A673 (cell line): ENCODE data around the gene PRPF6. TPM values are rescaled to one million over a fixed set of nuclear protein-coding genes. Genes with fewer than 3 reads are reported as not detected.

Experiments used
- BruUV-seq: library from RNA; stranded (reverse); fragments of 400-500 nt; replicated peaks from 2 replicates; lab custom pipeline; 2021; lab: Mats Ljungman, UMichigan
- CTCF ChIA-PET: fragments of 300-600 bp; sonication (Branson Sonifier 250); formaldehyde crosslinking; loops from one replicate; lab custom pipeline; 2022; ENCODE audit warnings: antibody characterized with exemption; lab: Charles Lee
- POLR2A ChIA-PET: fragments of 300-600 bp; sonication (Branson Sonifier 250); formaldehyde crosslinking; loops from one replicate; lab custom pipeline; 2022; ENCODE audit warnings: antibody characterized with exemption; ENCODE audit not compliant: low non-redundant PET; lab: Charles Lee
- DNase-seq: peaks from one replicate; pipeline ENCODE4 v3.0.0-alpha.2; 2015; ENCODE audit warnings: low spot score
- H3K27ac ChIP-seq: fragments of 200-600 bp; sonication (generic); 2 replicates; pipeline ENCODE4 v1.5.1; 2016; ENCODE audit warnings: mixed run types, low read depth, mild to moderate bottlenecking, mixed read lengths, antibody characterized with exemption, low read length; ENCODE audit not compliant: poor library complexity, severe bottlenecking
- H3K27me3 ChIP-seq: fragments of 200-600 bp; sonication (generic); replicated peaks from 2 replicates; pipeline ENCODE4 v1.6.1; 2017; ENCODE audit warnings: mixed run types, low read depth, mild to moderate bottlenecking, mixed read lengths, antibody characterized with exemption, low read length; ENCODE audit not compliant: insufficient read depth, poor library complexity
- H3K36me3 ChIP-seq: fragments of 200-600 bp; sonication (generic); 2 replicates; pipeline ENCODE4 v1.6.1; 2016; ENCODE audit warnings: mixed run types, mild to moderate bottlenecking, mixed read lengths, antibody characterized with exemption, low read length; ENCODE audit not compliant: insufficient read depth, poor library complexity, severe bottlenecking
- H3K4me1 ChIP-seq: fragments of 200-600 bp; sonication (generic); 2 replicates; pipeline ENCODE4 v1.6.1; 2017; ENCODE audit warnings: mixed run types, mild to moderate bottlenecking, mixed read lengths, antibody characterized with exemption, low read length; ENCODE audit not compliant: insufficient read depth, poor library complexity, severe bottlenecking
- H3K4me3 ChIP-seq: fragments of 200-600 bp; sonication (generic); 2 replicates; pipeline ENCODE4 v1.5.1; 2016; ENCODE audit warnings: low read depth, mixed run types, mild to moderate bottlenecking, mixed read lengths, low read length; ENCODE audit not compliant: poor library complexity, severe bottlenecking
- H3K9me3 ChIP-seq: fragments of 200-600 bp; sonication (generic); 2 replicates; pipeline ENCODE4 v1.6.1; 2016; ENCODE audit warnings: mixed run types, low read depth, mild to moderate bottlenecking, mixed read lengths, antibody characterized with exemption, low read length; ENCODE audit not compliant: poor library complexity, severe bottlenecking
- CTCF ChIP-seq: fragments of 300-800, 200-600 bp; sonication (generic); conservative IDR thresholded peaks from 2 replicates; pipeline ENCODE4 v1.5.1; 2017; ENCODE audit warnings: low read depth, mild to moderate bottlenecking, antibody characterized with exemption, low read length, moderate library complexity, mixed read lengths
- EZH2 ChIP-seq: fragments of 200-600 bp; sonication (generic); IDR thresholded peaks from 2 replicates; pipeline ENCODE4 v1.6.1; 2017; ENCODE audit warnings: borderline replicate concordance, low read depth, mild to moderate bottlenecking, mixed read lengths, antibody characterized with exemption, low read length; ENCODE audit not compliant: poor library complexity, severe bottlenecking
- intact Hi-C: fragments of 100-400 bp; cut with micrococcal nuclease; formaldehyde crosslinking; loops from one replicate; pipeline ENCODE4 v1.10.0; 2022; ENCODE audit not compliant: unreplicated experiment
- total RNA-seq: library from RNA; stranded (reverse); gene quantifications from 2 replicates; pipeline ENCODE4 v1.2.3, GENCODE V29; 2021

The PRPF6 gene
- total RNA-seq, 1 experiment from 2014 or later: 86.3 TPM

- H3K36me3 ChIP-seq: peaks cover 6% of the 10 kb centered on the region
- H3K9me3 ChIP-seq: no peaks in the 10 kb centered on the region
- no peak for DNase-seq
- CTCF ChIA-PET: interaction anchor here (0.7 kb wide), 1 partner anchor 516 kb away, joined by 6 read pairs; no protein-coding TSS in a partner anchor
- POLR2A ChIA-PET: no interaction called here
- intact Hi-C loops: no loop called here
- no peak overlapping the region for H3K27ac ChIP-seq
- H3K4me3 ChIP-seq: no peak overlapping the region
- no TSS peak for BruUV-seq
- TF ChIP-seq CTCF: no peak
- TF ChIP-seq EZH2: no peak
- H3K27me3 ChIP-seq: no peaks in the 10 kb centered on the region
- no peaks in the 10 kb centered on the region for H3K4me1 ChIP-seq
Observed at GRCh38 chr20:64070244-64070993, 89.5 kb downstream of the PRPF6 start.

DNA sequence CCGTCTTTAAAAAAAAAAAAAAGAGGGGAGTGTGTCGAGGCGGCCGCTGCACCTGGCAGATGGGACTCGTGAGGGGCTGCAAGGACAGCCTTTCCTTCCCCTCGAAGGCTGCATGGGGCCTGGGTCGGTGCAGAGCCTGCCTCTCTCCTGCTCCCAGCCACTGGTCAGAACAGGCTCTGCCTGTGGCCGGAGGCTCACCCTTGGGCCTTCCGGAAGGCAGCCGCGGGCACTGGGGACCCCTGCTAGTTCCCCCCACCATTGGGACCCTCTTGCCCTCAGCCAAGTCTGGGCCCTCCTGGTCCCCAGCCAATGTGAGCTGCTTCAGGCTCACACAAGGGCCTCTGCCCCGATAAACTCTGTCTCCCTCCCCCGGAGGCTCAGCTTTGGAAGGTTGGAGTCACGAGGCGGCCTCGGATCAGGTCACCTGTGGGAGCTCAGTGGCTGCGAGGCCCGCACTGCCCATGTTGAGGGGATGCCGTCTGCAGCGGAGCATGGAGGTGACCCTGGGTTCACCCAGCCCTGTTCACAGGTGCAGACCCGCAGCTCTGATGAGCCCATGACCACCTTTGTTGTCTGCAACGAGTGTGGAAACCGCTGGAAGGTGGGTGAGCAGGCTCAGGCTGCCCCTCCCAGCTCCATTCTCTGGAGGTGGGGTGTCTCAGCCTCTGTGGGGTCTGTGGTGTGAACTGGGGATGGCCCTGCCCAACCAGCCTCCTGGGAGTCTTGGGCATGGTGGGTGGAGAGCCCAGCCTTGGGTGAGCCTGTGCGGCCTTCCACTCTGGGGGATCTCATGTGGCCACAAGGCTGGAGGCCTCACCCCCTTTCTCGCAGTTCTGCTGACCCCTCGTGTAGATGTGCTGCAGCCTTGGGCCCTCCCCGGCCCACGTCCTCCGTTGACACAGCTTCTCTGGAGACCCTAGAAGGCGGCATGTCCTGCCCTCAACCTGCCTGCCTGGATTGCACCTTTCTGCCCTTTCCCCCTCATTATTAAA is 90.7 kb downstream of the PRPF6 start:
- no peaks in the 10 kb centered on the region for H3K9me3 ChIP-seq
- H3K4me1 ChIP-seq: no peaks in the 10 kb centered on the region
- no peak overlapping the region for H3K27ac ChIP-seq
- intact Hi-C loops: no loop called here
- peaks cover 6% of the 10 kb centered on the region for H3K36me3 ChIP-seq
- TF ChIP-seq EZH2: no peak
- no peak for TF ChIP-seq CTCF
- POLR2A ChIA-PET: no interaction called here
- CTCF ChIA-PET: interaction anchor here (0.7 kb wide), 1 partner anchor 517 kb away, joined by 6 read pairs; no protein-coding TSS in a partner anchor
- no peak overlapping the region for H3K4me3 ChIP-seq
- DNase-seq: no peak
- H3K27me3 ChIP-seq: no peaks in the 10 kb centered on the region
- no TSS peak for BruUV-seq

- H3K36me3 ChIP-seq: peaks cover 6% of the 10 kb centered on the region
- ChIA-PET CTCF (no interaction called here), POLR2A (no interaction called here)
- H3K27me3 ChIP-seq: no peaks in the 10 kb centered on the region
- DNase-seq: no peak
- no peak overlapping the region for H3K27ac ChIP-seq
- no peaks in the 10 kb centered on the region for H3K4me1 ChIP-seq
- H3K9me3 ChIP-seq: no peaks in the 10 kb centered on the region
- H3K4me3 ChIP-seq: no peak overlapping the region
- TF ChIP-seq EZH2 (no peak), CTCF (no peak)
- BruUV-seq: no TSS peak
- intact Hi-C loops: no loop called here
Observed at GRCh38 chr20:64072498-64073063, 91.6 kb downstream of the PRPF6 start.
